HEK293 (cell line): ENCODE measurements around the gene ITIH2.
"Not testable (repeated sequence)": the region's sequence is repeated elsewhere in the genome, so short reads cannot be mapped to it uniquely, and the experiment has no call there.

ENCODE experiments used
- CTCF ChIA-PET: fragments of 350-600 bp; formaldehyde crosslinking; extraction: SDS; loops from one replicate; lab custom pipeline; 2021; ENCODE audit warnings: antibody characterized with exemption; lab: Yijun Ruan, JAX
- POLR2A ChIA-PET: fragments of 300-600 bp; formaldehyde crosslinking; extraction: SDS; loops from one replicate; lab custom pipeline; 2020; ENCODE audit warnings: antibody characterized with exemption, inconsistent platforms; lab: Yijun Ruan, JAX
- H3K27ac ChIP-seq: fragments of 200-500 bp; sonication (Bioruptor generic); 2 replicates; pipeline ENCODE4 v1.5.1; 2014; ENCODE audit warnings: low read depth, low read length, control low read depth, inconsistent platforms; ENCODE audit errors: extremely low read depth
- H3K36me3 ChIP-seq, 2 experiments: fragments of 200-500 bp in 1 of 2; sonication (Bioruptor generic) in 1 of 2; 1 replicate in 1 of 2; 2 replicates in 1 of 2; pipeline ENCODE4 v1.5.1; 2014 to 2017; ENCODE audit warnings: inconsistent platforms in 2 of 2, low read length in 2 of 2; ENCODE audit not compliant: control insufficient read depth in 2 of 2, insufficient read depth in 1 of 2
- H3K4me1 ChIP-seq: fragments of 200-500 bp; sonication (Bioruptor generic); 2 replicates; pipeline ENCODE4 v1.5.1; 2014; ENCODE audit warnings: mild to moderate bottlenecking, low read length, inconsistent platforms; ENCODE audit not compliant: control insufficient read depth, insufficient read depth
- H3K4me3 ChIP-seq: 2 replicates; pipeline ENCODE4 v1.5.1; 2011; ENCODE audit warnings: low read depth, mild to moderate bottlenecking, control low read depth, low read length, moderate library complexity
- H3K9me3 ChIP-seq: fragments of 200-500 bp; sonication (Bioruptor generic); 2 replicates; pipeline ENCODE4 v1.5.1; 2014; ENCODE audit warnings: low read depth, low read length, inconsistent platforms; ENCODE audit not compliant: control insufficient read depth, insufficient read depth
- GLI2 ChIP-seq: fragments of 450-650 bp; formaldehyde crosslinking; IDR thresholded peaks from 2 replicates; pipeline ENCODE4; 2017; ENCODE audit warnings: missing biosample characterization, missing genetic modification characterization, low read depth, borderline replicate concordance
- GLIS2 ChIP-seq: fragments of 450-650 bp; formaldehyde crosslinking; IDR thresholded peaks from 2 replicates; pipeline ENCODE4 v1.5.1; 2016; ENCODE audit warnings: missing biosample characterization, missing genetic modification characterization
- MEIS1 ChIP-seq: sonication (generic); formaldehyde crosslinking; IDR thresholded peaks from 2 replicates; pipeline ENCODE4 v1.8.1; 2022; ENCODE audit warnings: missing genetic modification reagents, mild to moderate bottlenecking, borderline replicate concordance
- PRDM4 ChIP-seq: fragments of 450-650 bp; formaldehyde crosslinking; IDR thresholded peaks from 2 replicates; pipeline ENCODE4 v1.5.1; 2017; ENCODE audit warnings: missing biosample characterization, missing genetic modification characterization
- SALL2 ChIP-seq: fragments of 450-650 bp; formaldehyde crosslinking; IDR thresholded peaks from 2 replicates; pipeline ENCODE4 v1.5.0; 2017; ENCODE audit warnings: missing biosample characterization, mild to moderate bottlenecking, missing genetic modification characterization, borderline replicate concordance
- ZBTB21 ChIP-seq: fragments of 450-650 bp; formaldehyde crosslinking; IDR thresholded peaks from 2 replicates; pipeline ENCODE4 v1.5.1; 2017; ENCODE audit warnings: missing biosample characterization, missing genetic modification characterization
- ZBTB6 ChIP-seq: fragments of 450-650 bp; formaldehyde crosslinking; IDR thresholded peaks from 2 replicates; pipeline ENCODE4 v1.5.1; 2017; ENCODE audit warnings: missing biosample characterization, missing genetic modification characterization
- ZNF140 ChIP-seq: fragments of 450-650 bp; formaldehyde crosslinking; IDR thresholded peaks from 2 replicates; pipeline ENCODE4 v1.5.1; 2016; ENCODE audit warnings: missing biosample characterization, missing genetic modification characterization
- ZNF202 ChIP-seq: fragments of 450-650 bp; formaldehyde crosslinking; IDR thresholded peaks from 2 replicates; pipeline ENCODE4 v1.5.1; 2016; ENCODE audit warnings: missing biosample characterization, missing genetic modification characterization, borderline replicate concordance
- ZNF214 ChIP-seq: fragments of 450-650 bp; formaldehyde crosslinking; IDR thresholded peaks from 2 replicates; pipeline ENCODE4 v1.5.1; 2017; ENCODE audit warnings: missing biosample characterization, mild to moderate bottlenecking, missing genetic modification characterization, borderline replicate concordance
- ZNF223 ChIP-seq: fragments of 450-650 bp; formaldehyde crosslinking; IDR thresholded peaks from 2 replicates; pipeline ENCODE4 v1.5.1; 2016; ENCODE audit warnings: missing biosample characterization, missing genetic modification characterization
- ZNF23 ChIP-seq: fragments of 450-650 bp; formaldehyde crosslinking; IDR thresholded peaks from 2 replicates; pipeline ENCODE4 v1.5.1; 2016; ENCODE audit warnings: missing biosample characterization, missing genetic modification characterization, borderline replicate concordance
- ZNF239 ChIP-seq: fragments of 450-650 bp; formaldehyde crosslinking; IDR thresholded peaks from 2 replicates; pipeline ENCODE4 v1.5.1; 2016; ENCODE audit warnings: missing biosample characterization, missing genetic modification characterization
- ZNF426 ChIP-seq: fragments of 450-650 bp; formaldehyde crosslinking; IDR thresholded peaks from 2 replicates; pipeline ENCODE4 v1.5.1; 2017; ENCODE audit warnings: missing biosample characterization, missing genetic modification characterization, mild to moderate bottlenecking, inconsistent platforms, moderate library complexity
- ZNF518A ChIP-seq: fragments of 450-650 bp; formaldehyde crosslinking; conservative IDR thresholded peaks from 2 replicates; pipeline ENCODE4 v1.5.1; 2016; ENCODE audit warnings: low read depth, missing biosample characterization, missing genetic modification characterization
- ZNF529 ChIP-seq: fragments of 450-650 bp; formaldehyde crosslinking; IDR thresholded peaks from 2 replicates; pipeline ENCODE4 v1.5.1; 2017; ENCODE audit warnings: missing genetic modification characterization, missing biosample characterization; ENCODE audit not compliant: insufficient replicate concordance
- ZNF571 ChIP-seq: fragments of 450-650 bp; formaldehyde crosslinking; IDR thresholded peaks from 2 replicates; pipeline ENCODE4 v1.5.0; 2017; ENCODE audit warnings: missing biosample characterization, missing genetic modification characterization
- ZNF658 ChIP-seq: fragments of 450-650 bp; formaldehyde crosslinking; IDR thresholded peaks from 2 replicates; pipeline ENCODE4; 2016; ENCODE audit warnings: missing biosample characterization, missing genetic modification characterization
- ZNF664 ChIP-seq: fragments of 450-650 bp; formaldehyde crosslinking; IDR thresholded peaks from 2 replicates; pipeline ENCODE4 v1.5.1; 2016; ENCODE audit warnings: missing biosample characterization, missing genetic modification characterization
- ZNF76 ChIP-seq: fragments of 450-650 bp; formaldehyde crosslinking; IDR thresholded peaks from 2 replicates; pipeline ENCODE4; 2016; ENCODE audit warnings: low read depth, missing biosample characterization, missing genetic modification characterization, borderline replicate concordance
- ZSCAN16 ChIP-seq: fragments of 450-650 bp; formaldehyde crosslinking; IDR thresholded peaks from 2 replicates; pipeline ENCODE4 v1.5.1; 2016; ENCODE audit warnings: missing biosample characterization, missing genetic modification characterization
- ZSCAN18 ChIP-seq: fragments of 450-650 bp; formaldehyde crosslinking; IDR thresholded peaks from 2 replicates; pipeline ENCODE4 v1.5.1; 2016; ENCODE audit warnings: missing biosample characterization, missing genetic modification characterization

Gene ITIH2

GRCh38 chr10:7703140-7703539, at the start of gene ITIH2:
TSS of gene ITIH2 (plus strand) at chr10:7703316. CDS start at chr10:7703435, 119 bp downstream.
- H3K4me1 ChIP-seq, result no peaks in the 10 kb centered on the region
- H3K9me3 ChIP-seq, result no peaks in the 10 kb centered on the region
- H3K36me3 ChIP-seq, result no peaks in the 10 kb centered on the region
- ChIA-PET POLR2A (no interaction called here), CTCF (no interaction called here)
- no peak within 1 kb of the TSS for H3K27ac ChIP-seq
- H3K4me3 ChIP-seq, result no peak within 1 kb of the TSS
- no peak for TF ChIP-seq ZNF140
- no peak for TF ChIP-seq ZNF426
- no peak for TF ChIP-seq ZBTB6 (tag by site-specific recombination)
- no peak for TF ChIP-seq GLI2 (tag by site-specific recombination)
- TF ChIP-seq ZBTB21, result no peak
- no peak for TF ChIP-seq ZNF239
- TF ChIP-seq ZNF202, result no peak
- TF ChIP-seq, all 188 proteins: peak for 0

- H3K36me3 ChIP-seq, H3K4me3 ChIP-seq, POLR2A ChIA-PET, H3K27ac ChIP-seq, H3K9me3 ChIP-seq, H3K4me1 ChIP-seq: not testable (repeated sequence)
- CTCF ChIA-PET, result interaction anchor here (0.5 kb wide), 1 partner anchor 12 kb away, joined by 3 read pairs; no protein-coding TSS in a partner anchor
These were observed 46.0 kb upstream of the ITIH2 start for GRCh38 chr10:7657079-7657478.

GRCh38 chr10:7657552-7657951, 45.6 kb upstream of the ITIH2 start:
- no peaks in the 10 kb centered on the region for H3K36me3 ChIP-seq
- H3K27ac ChIP-seq, result no peak overlapping the region
- H3K4me1 ChIP-seq, result no peaks in the 10 kb centered on the region
- no peaks in the 10 kb centered on the region for H3K9me3 ChIP-seq
- ChIA-PET CTCF (interaction anchor here (0.5 kb wide), 1 partner anchor 12 kb away, joined by 3 read pairs; no protein-coding TSS in a partner anchor), POLR2A (no interaction called here)
- H3K4me3 ChIP-seq, result no peak overlapping the region
- TF ChIP-seq PRDM4 (tag by site-specific recombination), result no peak
- TF ChIP-seq SALL2, result no peak
- TF ChIP-seq GLIS2 (tag by site-specific recombination), result no peak
- TF ChIP-seq ZNF23 (tag by site-specific recombination), result no peak
- no peak for TF ChIP-seq ZNF518A
- no peak for TF ChIP-seq MEIS1 (CRISPR knock-in tag)
- TF ChIP-seq ZNF214 (tag by site-specific recombination), result no peak
- no peak for TF ChIP-seq ZNF529 (tag by site-specific recombination)
- no peak for TF ChIP-seq ZNF658 (tag by site-specific recombination)
- no peak for TF ChIP-seq ZNF571 (tag by site-specific recombination)
- no peak for TF ChIP-seq ZNF223 (tag by site-specific recombination)
- TF ChIP-seq ZNF76, result no peak
- no peak for TF ChIP-seq ZSCAN16 (tag by site-specific recombination)
- TF ChIP-seq ZSCAN18 (tag by site-specific recombination), result no peak
- no peak for TF ChIP-seq ZNF664
